T47D (cell line): Measurements from ENCODE around the gene ENTPD6.

Experiments used
- DNase-seq, 2 experiments: peaks; one replicate each; pipeline versions ENCODE4 v3.0.0 to v3.0.0-alpha.2; 2011 to 2012; ENCODE audit warnings: low read depth in 1 of 2, low spot score in 1 of 2
- JUND ChIP-seq: IDR thresholded peaks from 2 replicates; pipeline ENCODE4 v1.6.1; 2012; ENCODE audit warnings: low read depth
- in situ Hi-C: cut with HindIII; loops from 2 replicates; pipeline ENCODE4 v1.10.0; 2016; ENCODE audit warnings: low sequenced_read_pairs, low pct_unique_long_range_greater_than_20kb

The ENTPD6 gene

DNA sequence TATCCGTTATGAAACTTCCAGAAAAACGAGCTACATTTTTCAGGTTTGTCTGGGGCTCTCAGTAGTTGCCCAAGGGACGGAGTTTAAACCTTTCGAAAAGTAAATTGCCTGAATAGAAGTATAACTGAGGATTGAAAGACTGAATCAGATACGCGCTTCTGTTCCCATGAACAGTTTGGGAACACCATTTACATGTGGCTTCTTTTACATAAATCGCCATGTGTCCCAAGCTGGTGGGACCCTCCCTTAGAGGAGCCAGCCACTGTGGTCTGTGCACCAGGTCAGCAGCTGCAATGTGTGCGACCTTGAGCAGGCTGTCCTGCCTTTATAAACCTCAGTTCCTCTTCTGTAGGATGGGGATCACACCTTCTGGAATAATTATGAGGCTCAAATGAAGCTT, 11.0 kb downstream of the ENTPD6 start:
- in situ Hi-C loops: no loop called here
- no peak for TF ChIP-seq JUND
- no peak for DNase-seq

DNA sequence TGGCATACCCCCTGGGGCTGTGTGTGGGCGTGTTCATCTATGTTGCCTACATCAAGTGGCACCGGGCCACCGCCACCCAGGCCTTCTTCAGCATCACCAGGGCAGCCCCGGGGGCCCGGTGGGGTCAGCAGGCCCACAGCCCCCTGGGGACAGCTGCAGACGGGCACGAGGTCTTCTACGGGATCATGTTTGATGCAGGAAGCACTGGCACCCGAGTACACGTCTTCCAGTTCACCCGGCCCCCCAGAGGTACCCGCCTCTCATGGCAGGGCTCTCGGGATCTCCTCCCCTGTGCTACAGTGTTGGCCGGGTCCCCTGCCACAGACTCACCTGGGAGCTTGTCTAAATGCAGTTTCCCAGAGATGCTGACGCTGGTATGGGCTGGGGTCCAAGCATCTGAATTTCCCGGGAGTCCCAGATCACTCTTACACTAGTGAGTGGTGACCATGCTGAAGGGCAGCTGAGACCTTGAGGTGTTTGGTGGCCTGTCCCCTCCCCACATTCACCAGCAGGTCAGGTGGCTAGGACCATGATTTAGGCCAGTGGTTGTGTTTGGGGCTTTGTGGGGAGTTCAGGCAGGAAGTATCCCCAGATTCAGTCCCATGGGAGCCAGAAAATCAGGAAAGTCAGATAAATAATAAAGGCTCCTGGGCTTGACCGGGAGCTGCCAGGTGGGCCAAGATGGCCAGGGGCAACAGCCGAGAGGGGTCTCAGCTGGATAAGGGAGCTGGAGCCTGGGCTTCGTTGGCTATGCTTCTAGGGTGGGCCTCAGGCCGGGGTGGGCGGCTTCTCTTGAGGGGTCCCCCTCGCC, 11.8 kb downstream of the ENTPD6 start:
- TF ChIP-seq JUND: no peak
- no peak for DNase-seq
- in situ Hi-C loops: no loop called here

DNA sequence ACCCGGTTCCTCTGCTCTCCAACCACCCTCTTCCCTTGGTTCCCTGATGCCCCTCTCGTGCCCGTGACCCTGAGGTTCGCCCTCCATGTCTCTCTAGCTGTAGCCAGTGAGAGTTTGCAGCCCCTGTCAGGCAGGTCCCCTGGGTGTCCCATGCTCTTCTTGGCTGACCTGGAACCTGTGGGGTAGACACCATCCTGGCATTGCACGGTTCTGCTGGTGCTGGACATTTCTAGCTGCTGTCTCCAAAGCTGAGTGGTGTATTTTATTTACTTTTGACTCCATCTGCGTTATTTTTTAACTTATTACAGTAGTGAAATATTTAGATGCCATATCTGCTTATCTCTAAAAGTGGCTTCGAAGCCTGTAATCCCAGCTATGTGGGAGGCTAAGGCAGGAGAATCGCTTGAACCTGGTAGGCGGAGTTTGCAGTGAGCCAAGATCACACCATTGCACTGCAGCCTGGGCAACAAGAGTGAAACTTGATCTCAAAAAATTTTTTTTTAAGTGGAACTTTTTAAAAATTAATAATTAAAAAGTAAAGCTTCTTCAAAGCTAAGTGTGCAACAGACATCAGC, 12.5 kb downstream of the ENTPD6 start:
- no peak for TF ChIP-seq JUND
- no peak for DNase-seq
- in situ Hi-C loops: no loop called here

- TF ChIP-seq JUND: no peak
- in situ Hi-C loops: no loop called here
These were observed 13.9 kb downstream of the ENTPD6 start for GRCh38 chr20:25209400-25209799.

DNA sequence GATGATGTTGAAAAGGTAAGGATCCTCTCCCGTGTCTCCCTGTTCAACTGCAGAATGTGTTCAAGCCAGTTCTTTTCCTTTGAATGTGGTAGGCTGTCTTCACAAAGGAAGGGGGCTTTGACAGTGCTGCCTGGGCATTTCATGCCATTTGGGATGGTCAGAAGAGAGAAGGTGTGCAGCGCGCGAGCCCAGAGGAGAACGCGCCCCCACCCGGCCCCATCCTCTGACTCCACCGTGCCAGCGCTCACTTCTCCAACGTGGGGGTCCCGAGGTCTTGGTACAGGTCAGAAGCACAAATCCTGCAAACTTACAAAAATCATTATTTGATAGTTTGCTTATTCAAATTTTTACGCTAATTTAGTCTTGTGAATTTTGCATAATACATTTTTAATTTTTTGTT, 14.4 kb downstream of the ENTPD6 start:
- in situ Hi-C loops: no loop called here
- no peak for TF ChIP-seq JUND
- DNase-seq: no peak

More at GRCh38 chr20:25209400-25209799, 13.9 kb downstream of the ENTPD6 start:
- DNase-seq: no peak

DNA sequence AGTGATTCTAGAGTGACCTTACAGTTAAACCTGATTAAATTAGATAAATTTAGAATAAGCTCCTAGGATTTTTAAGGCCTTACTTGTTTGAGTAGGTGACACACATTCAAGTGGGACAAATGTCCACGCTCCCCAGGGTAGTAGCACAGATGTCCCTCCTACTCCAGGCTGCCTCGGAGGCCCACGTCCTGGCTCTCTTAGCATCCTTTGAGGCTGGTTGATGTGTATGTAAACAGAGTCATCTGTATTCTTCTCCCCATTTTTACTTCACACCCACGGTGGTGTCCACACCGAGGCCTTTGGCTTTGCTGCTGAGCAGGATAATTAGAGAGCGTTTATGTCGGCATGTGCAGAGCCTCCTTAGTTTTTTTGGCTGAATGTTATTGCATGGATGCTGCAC, 15.8 kb downstream of the ENTPD6 start:
- in situ Hi-C loops: no loop called here
- TF ChIP-seq JUND: no peak
- no peak for DNase-seq

DNA sequence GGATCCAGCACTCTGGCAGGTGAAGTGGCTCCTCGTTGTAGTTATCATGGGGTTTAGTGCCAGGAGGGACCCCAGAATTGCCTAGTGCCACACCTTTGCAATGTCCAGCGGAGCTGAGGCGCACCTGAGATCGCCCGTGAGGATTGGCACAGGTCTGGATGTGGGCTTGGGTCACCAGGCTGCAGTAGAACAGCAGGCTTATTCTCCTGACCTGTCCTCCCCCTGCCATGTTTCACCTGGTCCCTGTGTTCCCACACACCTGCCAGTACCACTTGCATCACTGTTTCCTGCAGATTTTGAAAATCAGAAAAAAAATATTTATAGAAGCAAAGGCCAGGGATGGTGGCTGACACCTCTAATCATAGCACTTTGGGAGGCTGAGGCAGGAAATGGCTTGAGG, 16.7 kb downstream of the ENTPD6 start:
- TF ChIP-seq JUND: no peak
- in situ Hi-C loops: no loop called here
- DNase-seq: no peak

- TF ChIP-seq JUND: no peak
- no peak for DNase-seq
- in situ Hi-C loops: no loop called here
These were observed 18.3 kb downstream of the ENTPD6 start for GRCh38 chr20:25213566-25214425.

GRCh38 chr20:25214426-25214790, 18.9 kb downstream of the ENTPD6 start:
- in situ Hi-C loops: no loop called here
- no peak for DNase-seq
- TF ChIP-seq JUND: no peak

DNA sequence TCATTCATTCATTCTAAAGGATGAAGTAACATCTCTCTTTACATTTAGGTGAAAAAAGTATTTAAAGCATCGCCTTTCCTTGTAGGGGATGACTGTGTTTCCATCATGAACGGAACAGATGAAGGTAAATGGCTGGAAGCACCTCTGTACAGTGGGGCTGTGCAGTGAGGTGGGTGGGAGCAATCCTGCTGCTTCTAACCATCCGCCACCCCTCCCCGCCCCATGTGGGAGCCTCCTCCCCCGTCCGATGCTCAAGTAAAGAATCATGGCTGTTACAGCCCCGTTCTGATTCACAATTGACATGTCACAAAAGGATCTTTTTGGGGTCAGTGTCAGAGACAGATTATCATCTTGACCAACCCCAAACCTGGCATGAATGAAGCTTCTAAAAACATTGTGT, 19.3 kb downstream of the ENTPD6 start:
- TF ChIP-seq JUND: no peak
- no peak for DNase-seq
- in situ Hi-C loops: no loop called here

- in situ Hi-C loops: no loop called here
- no peak for TF ChIP-seq JUND
- DNase-seq: no peak
These were observed 20.0 kb downstream of the ENTPD6 start for GRCh38 chr20:25215521-25215920.

- no peak for TF ChIP-seq JUND
- DNase-seq: no peak
- in situ Hi-C loops: no loop called here
These were observed 20.9 kb downstream of the ENTPD6 start for GRCh38 chr20:25216199-25216945.
